Panc1 (cell line): ENCODE data around the gene GTF2A1L. TPM values are rescaled to one million over a fixed set of nuclear protein-coding genes. Genes with fewer than 3 reads are reported as not detected.
"Not testable (repeated sequence)": the region's sequence is repeated elsewhere in the genome, so short reads cannot be mapped to it uniquely, and the experiment has no call there.

ENCODE experiments used
- ATAC-seq: fragments of 200-7000 bp; cut with Tn5 transposase; 2 replicates; pipeline ENCODE4 v1.9.1; 2020; ENCODE audit warnings: mild to moderate bottlenecking, moderate library complexity
- BruUV-seq: library from RNA; stranded (reverse); fragments of 400-500 nt; replicated peaks from 2 replicates; lab custom pipeline; 2021; lab: Mats Ljungman, UMichigan
- CTCF ChIA-PET: fragments of 300-600 bp; sonication (Branson Sonifier 250); formaldehyde crosslinking; loops from one replicate; lab custom pipeline; 2022; ENCODE audit warnings: antibody characterized with exemption; lab: Charles Lee
- POLR2A ChIA-PET: fragments of 300-600 bp; sonication (Branson Sonifier 250); formaldehyde crosslinking; loops from one replicate; lab custom pipeline; 2022; ENCODE audit warnings: antibody characterized with exemption; lab: Charles Lee
- DNase-seq: peaks from one replicate; pipeline ENCODE4 v3.0.0-alpha.2; 2010; ENCODE audit warnings: low read depth, low spot score
- H3K27ac ChIP-seq: 2 replicates; pipeline ENCODE4 v1.5.1; 2011; ENCODE audit warnings: mild to moderate bottlenecking, low read length, inconsistent platforms
- H3K27me3 ChIP-seq: fragments of 200-500 bp; sonication (Bioruptor generic); 2 replicates; pipeline ENCODE4 v1.6.0; 2014; ENCODE audit warnings: low read length, inconsistent platforms; ENCODE audit not compliant: control insufficient read depth, insufficient read depth
- H3K36me3 ChIP-seq: fragments of 200-500 bp; sonication (Bioruptor generic); 2 replicates; pipeline ENCODE4 v1.5.1; 2014; ENCODE audit warnings: inconsistent platforms, mild to moderate bottlenecking, low read length, moderate library complexity; ENCODE audit not compliant: control insufficient read depth, insufficient read depth
- H3K4me1 ChIP-seq: 2 replicates; pipeline ENCODE4 v1.5.1; 2011; ENCODE audit warnings: inconsistent platforms, mild to moderate bottlenecking, low read length, moderate library complexity; ENCODE audit not compliant: control insufficient read depth, insufficient read depth
- H3K4me3 ChIP-seq, 2 experiments: 2 replicates each; pipeline ENCODE4 v1.5.1; 2011 to 2012; ENCODE audit warnings: low read depth in 2 of 2, low read length in 2 of 2, mild to moderate bottlenecking in 2 of 2, inconsistent platforms in 1 of 2, moderate library complexity in 1 of 2
- H3K9me3 ChIP-seq: fragments of 200-500 bp; sonication (Bioruptor generic); 2 replicates; pipeline ENCODE4 v1.5.1; 2014; ENCODE audit warnings: low read depth, mild to moderate bottlenecking, inconsistent platforms, low read length, moderate library complexity; ENCODE audit not compliant: control insufficient read depth, insufficient read depth
- CTCF ChIP-seq: fragments of 450-650 bp; IDR thresholded peaks from 2 replicates; pipeline ENCODE4 v1.5.1; 2017; ENCODE audit warnings: mild to moderate bottlenecking
- POLR2AphosphoS5 ChIP-seq: IDR thresholded peaks from 2 replicates; pipeline ENCODE4 v1.6.1; 2012; ENCODE audit warnings: mild to moderate bottlenecking, low read depth, low read length, moderate library complexity
- REST ChIP-seq, 2 experiments: IDR thresholded peaks; 2 replicates each; pipeline ENCODE4 v1.6.1; 2011 to 2012; ENCODE audit warnings: low read depth in 2 of 2, control low read depth in 1 of 2, low read length in 1 of 2, mild to moderate bottlenecking in 1 of 2, moderate library complexity in 1 of 2; ENCODE audit not compliant: insufficient read depth in 1 of 2
- SIN3A ChIP-seq: IDR thresholded peaks from 2 replicates; pipeline ENCODE4 v1.6.1; 2012; ENCODE audit warnings: low read depth, mild to moderate bottlenecking, low read length, moderate library complexity, borderline replicate concordance; ENCODE audit not compliant: insufficient read depth
- TCF7L2 ChIP-seq: IDR thresholded peaks from 2 replicates; pipeline ENCODE4 v1.6.1; 2011; ENCODE audit warnings: mild to moderate bottlenecking, low read depth, low read length, inconsistent platforms
- in situ Hi-C: cut with HindIII; loops from 2 replicates; pipeline ENCODE4 v1.10.0; 2016; ENCODE audit warnings: low sequenced_read_pairs, low pct_unique_long_range_greater_than_20kb
- intact Hi-C: fragments of 100-400 bp; cut with micrococcal nuclease; formaldehyde crosslinking; loops from one replicate; pipeline ENCODE4 v1.10.0; 2022; ENCODE audit not compliant: unreplicated experiment
- total RNA-seq: library from RNA; stranded (reverse); gene quantifications from one replicate; pipeline ENCODE4 v1.2.1, GENCODE V29; 2021; ENCODE audit not compliant: unreplicated experiment

Gene GTF2A1L
- total RNA-seq, 1 experiment from 2014 or later: not detected

DNA sequence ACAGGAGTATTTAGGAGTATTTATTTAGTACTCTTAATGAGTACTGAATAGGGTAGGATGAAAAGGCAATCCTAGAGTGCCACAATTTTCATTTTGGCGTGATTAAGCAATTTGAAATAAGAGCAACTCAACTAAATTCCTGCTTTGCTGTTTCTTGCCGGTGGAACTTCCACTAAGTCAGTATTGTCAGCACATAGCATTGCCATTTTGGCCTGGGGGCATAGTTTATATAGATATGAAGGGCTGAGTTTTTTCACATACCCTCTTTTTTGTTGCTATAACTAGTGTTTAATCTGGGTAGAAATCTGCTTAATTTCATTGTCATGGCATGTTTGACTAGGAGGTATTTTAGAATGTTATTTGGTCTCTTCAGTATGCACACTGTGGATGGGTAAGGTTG, 1.9 kb downstream of the GTF2A1L start:
- no peak for TF ChIP-seq TCF7L2
- no peak for TF ChIP-seq CTCF
- TF ChIP-seq REST (IDR thresholded peaks at IDR 0.05; ENCODE audit: insufficient read depth in 1 of 2, low read depth in 2 of 2, low read length in 1 of 2): no peak
- TF ChIP-seq POLR2AphosphoS5: no peak
- no peak for TF ChIP-seq SIN3A
- ATAC-seq: no peak
- H3K27me3 ChIP-seq: peaks cover 12% of the 10 kb centered on the region
- no peak for DNase-seq
- no peaks in the 10 kb centered on the region for H3K36me3 ChIP-seq
- intact Hi-C loops (no loop called here), in situ Hi-C loops (no loop called here)
- CTCF ChIA-PET: no interaction called here
- POLR2A ChIA-PET: no interaction called here
- H3K9me3 ChIP-seq: no peaks in the 10 kb centered on the region
- no peak overlapping the region for H3K27ac ChIP-seq
- BruUV-seq: no TSS peak
- no peaks in the 10 kb centered on the region for H3K4me1 ChIP-seq
- H3K4me3 ChIP-seq: no peak overlapping the region

- DNase-seq (no peak), ATAC-seq (no peak)
- H3K4me3 ChIP-seq: no peak overlapping the region
- intact Hi-C loops: no loop called here
- no peak for TF ChIP-seq POLR2AphosphoS5
- ChIA-PET POLR2A (no interaction called here), CTCF (no interaction called here)
- H3K36me3 ChIP-seq: no peaks in the 10 kb centered on the region
- no TSS peak for BruUV-seq
- H3K27ac ChIP-seq: no peak overlapping the region
- in situ Hi-C loops: no loop called here
- no peaks in the 10 kb centered on the region for H3K9me3 ChIP-seq
- no peaks in the 10 kb centered on the region for H3K4me1 ChIP-seq
- peaks cover 12% of the 10 kb centered on the region for H3K27me3 ChIP-seq
These were observed 2.9 kb downstream of the GTF2A1L start for GRCh38 chr2:48620604-48621003.

GRCh38 chr2:48622691-48623090, 5.0 kb downstream of the GTF2A1L start:
- in situ Hi-C loops, H3K9me3 ChIP-seq, H3K27ac ChIP-seq, BruUV-seq, intact Hi-C loops, H3K4me1 ChIP-seq, H3K36me3 ChIP-seq, H3K4me3 ChIP-seq, POLR2A ChIA-PET: not testable (repeated sequence)
- ATAC-seq: peak; percentile 53; the same call in 1 of the 2 replicates
- CTCF ChIA-PET: interaction anchor here (0.6 to 0.7 kb wide), 2 partner anchors 16 to 1868 kb away, joined by 3 to 4 read pairs; no protein-coding TSS in a partner anchor
- peaks cover 12% of the 10 kb centered on the region for H3K27me3 ChIP-seq
- DNase-seq: peak; percentile 38
- TF ChIP-seq CTCF: peak; percentile 58
